SK-N-SH (cell line): ENCODE measurements around the gene TIAM2. TPM values are rescaled to one million over a fixed set of nuclear protein-coding genes. Genes with fewer than 3 reads are reported as not detected.

Experiments
- CTCF ChIA-PET: fragments of 300-600, 350-600 bp; formaldehyde crosslinking; extraction: SDS; loops from one replicate; lab custom pipeline; 2021; lab: Yijun Ruan, JAX
- POLR2A ChIA-PET: fragments of 350-600 bp; sonication (Branson Sonifier 250); formaldehyde crosslinking; extraction: SDS; loops from one replicate; lab custom pipeline; 2020; ENCODE audit warnings: antibody characterized with exemption, inconsistent platforms; lab: Yijun Ruan, JAX
- DNase-seq: peaks from one replicate; pipeline ENCODE4 v3.0.0; 2012
- H2AFZ ChIP-seq: fragments of 200-600 bp; sonication (generic); 2 replicates; pipeline ENCODE4 v1.8.1; 2016; ENCODE audit warnings: antibody characterized with exemption, mild to moderate bottlenecking, low read depth
- H3F3A ChIP-seq: fragments of 200-600 bp; sonication (generic); replicated peaks from 2 replicates; pipeline ENCODE3; 2016; ENCODE audit warnings: antibody characterized with exemption, mild to moderate bottlenecking; ENCODE audit not compliant: insufficient read depth
- H3K27ac ChIP-seq, 2 experiments: fragments of 200-500 bp in 1 of 2; fragments of 200-600 bp in 1 of 2; sonication (Bioruptor generic) in 1 of 2; sonication (generic), shearing (Covaris generic) in 1 of 2; 2 replicates each; pipeline versions ENCODE4 v1.5.1 to v1.6.1; 2014 to 2016; ENCODE audit warnings: low read depth in 2 of 2, inconsistent platforms in 1 of 2, low read length in 1 of 2, mild to moderate bottlenecking in 1 of 2, mixed read lengths in 1 of 2
- H3K27me3 ChIP-seq: fragments of 200-600 bp; sonication (generic), shearing (Covaris generic); 2 replicates; pipeline ENCODE4 v1.6.1; 2016; ENCODE audit warnings: mixed run types; ENCODE audit not compliant: insufficient read depth
- H3K36me3 ChIP-seq, 2 experiments: fragments of 200-500 bp in 1 of 2; fragments of 200-600 bp in 1 of 2; sonication (Bioruptor generic) in 1 of 2; sonication (generic) in 1 of 2; replicated peaks in 1 of 2; 2 replicates each; pipeline versions ENCODE3 to v1.5.1; 2014 to 2016; ENCODE audit warnings: low read length in 1 of 2, mild to moderate bottlenecking in 1 of 2; ENCODE audit not compliant: insufficient read depth in 2 of 2, control insufficient read depth in 1 of 2
- H3K4me1 ChIP-seq, 2 experiments: fragments of 200-500 bp in 1 of 2; fragments of 200-600 bp in 1 of 2; sonication (Bioruptor generic) in 1 of 2; sonication (generic), shearing (Covaris generic) in 1 of 2; 2 replicates each; pipeline versions ENCODE4 v1.5.1 to v1.6.1; 2014 to 2016; ENCODE audit warnings: low read depth in 1 of 2, low read length in 1 of 2, mixed run types in 1 of 2; ENCODE audit not compliant: insufficient read depth in 2 of 2, control insufficient read depth in 1 of 2
- H3K4me2 ChIP-seq: fragments of 200-600 bp; sonication (generic), shearing (Covaris generic); 2 replicates; pipeline ENCODE4 v1.6.1; 2017; ENCODE audit warnings: mixed run types
- H3K4me3 ChIP-seq, 2 experiments: fragments of 200-500 bp in 1 of 2; fragments of 200-600 bp in 1 of 2; sonication (Bioruptor generic) in 1 of 2; sonication (generic), shearing (Covaris generic) in 1 of 2; 2 replicates each; pipeline versions ENCODE4 v1.5.1 to v1.8.1; 2014 to 2016; ENCODE audit warnings: low read depth in 2 of 2, inconsistent platforms in 1 of 2, low read length in 1 of 2, mild to moderate bottlenecking in 1 of 2, mixed read lengths in 1 of 2, moderate library complexity in 1 of 2
- H3K79me2 ChIP-seq: fragments of 200-600 bp; sonication (generic); 2 replicates; pipeline ENCODE4 v1.8.1; 2017; ENCODE audit warnings: mild to moderate bottlenecking; ENCODE audit not compliant: insufficient read depth
- H3K9ac ChIP-seq: fragments of 200-600 bp; sonication (generic); 2 replicates; pipeline ENCODE4 v1.6.1; 2017; ENCODE audit warnings: mixed run types
- H3K9me2 ChIP-seq: fragments of 200-600 bp; sonication (generic); 2 replicates; pipeline ENCODE4 v1.6.1; 2017; ENCODE audit warnings: mixed run types
- H3K9me3 ChIP-seq: fragments of 200-600 bp; sonication (generic); 2 replicates; pipeline ENCODE4 v1.6.1; 2017; ENCODE audit warnings: mixed run types, mild to moderate bottlenecking, moderate library complexity
- H4K20me1 ChIP-seq: fragments of 200-600 bp; sonication (generic); 2 replicates; pipeline ENCODE4 v1.6.1; 2017; ENCODE audit warnings: mild to moderate bottlenecking, mixed run types; ENCODE audit not compliant: insufficient read depth
- CHD2 ChIP-seq: fragments of 150-350 bp; IDR thresholded peaks from 2 replicates; pipeline ENCODE4 v1.6.1; 2018; ENCODE audit warnings: low read length; ENCODE audit not compliant: partially characterized antibody
- CTCF ChIP-seq: fragments of 200-600 bp; sonication (generic); IDR thresholded peaks from 2 replicates; pipeline ENCODE4 v1.6.1; 2017; ENCODE audit warnings: antibody characterized with exemption, mild to moderate bottlenecking, moderate library complexity
- ELF1 ChIP-seq: IDR thresholded peaks from 2 replicates; pipeline ENCODE4 v1.4.0; 2012
- EZH2phosphoT487 ChIP-seq: fragments of 200-600 bp; sonication (generic); IDR thresholded peaks from 2 replicates; pipeline ENCODE4 v1.6.1; 2017; ENCODE audit warnings: low read depth, mixed run types, mild to moderate bottlenecking, antibody characterized with exemption, moderate library complexity, borderline replicate concordance
- FOXJ3 ChIP-seq: sonication (generic); formaldehyde crosslinking; IDR thresholded peaks from 2 replicates; pipeline ENCODE4 v1.5.1; 2020; ENCODE audit warnings: mild to moderate bottlenecking, missing genetic modification reagents
- GABPA ChIP-seq: IDR thresholded peaks from 2 replicates; pipeline ENCODE4 v1.4.0; 2012; ENCODE audit warnings: low read depth, mild to moderate bottlenecking
- JUND ChIP-seq: IDR thresholded peaks from 2 replicates; pipeline ENCODE4 v1.4.0; 2012
- MAX ChIP-seq: IDR thresholded peaks from 2 replicates; pipeline ENCODE4 v1.4.0; 2012; ENCODE audit warnings: low read depth
- NFIC ChIP-seq: IDR thresholded peaks from 2 replicates; pipeline ENCODE4 v1.4.0; 2012; ENCODE audit warnings: borderline replicate concordance
- POLR2AphosphoS5 ChIP-seq: IDR thresholded peaks from 2 replicates; pipeline ENCODE4 v1.6.1; 2012; ENCODE audit warnings: low read depth, low read length
- RCOR1 ChIP-seq: fragments of 150-350 bp; IDR thresholded peaks from 2 replicates; pipeline ENCODE4 v1.6.1; 2017; ENCODE audit warnings: antibody characterized with exemption, low read length
- SIN3A ChIP-seq: IDR thresholded peaks from 2 replicates; pipeline ENCODE4 v1.6.1; 2012; ENCODE audit warnings: low read depth, mild to moderate bottlenecking, low read length, moderate library complexity, borderline replicate concordance
- SMC3 ChIP-seq: IDR thresholded peaks from 2 replicates; pipeline ENCODE4 v1.6.1; 2012; ENCODE audit warnings: low read depth, low read length, improper control_type of control experiment
- TAF1 ChIP-seq: IDR thresholded peaks from 2 replicates; pipeline ENCODE4 v1.6.1; 2012; ENCODE audit warnings: low read depth, mild to moderate bottlenecking, low read length, moderate library complexity, borderline replicate concordance
- TEAD4 ChIP-seq: IDR thresholded peaks from 2 replicates; pipeline ENCODE4 v1.4.0; 2012; ENCODE audit warnings: mild to moderate bottlenecking, borderline replicate concordance; ENCODE audit not compliant: insufficient read depth
- USF1 ChIP-seq: IDR thresholded peaks from 2 replicates; pipeline ENCODE4 v1.4.0; 2012; ENCODE audit warnings: low read depth, borderline replicate concordance
- USF2 ChIP-seq: fragments of 150-350 bp; IDR thresholded peaks from 2 replicates; pipeline ENCODE4 v1.6.1; 2017; ENCODE audit warnings: antibody characterized with exemption, low read length, low read depth, borderline replicate concordance
- YY1 ChIP-seq: IDR thresholded peaks from 2 replicates; pipeline ENCODE4 v1.4.0; 2012; ENCODE audit warnings: low read depth, mild to moderate bottlenecking
- WGBS: methylation state at CpG from one replicate; pipeline ENCODE4 v1.1.6; 2017; ENCODE audit warnings: low lambda C conversion rate; 5-methylcytosine and 5-hydroxymethylcytosine counted together
- polyA plus RNA-seq, 3 experiments: library from polyadenylated mRNA; depleted of rRNA; stranded (reverse); fragments of >200 nt; gene quantifications; 2 replicates each; pipeline ENCODE4 v1.2.3, GENCODE V29; 2012

The TIAM2 gene
- polyA plus RNA-seq, 1 of the 3 experiments (the other 2 are of a cell fraction) = 13.6 TPM

GRCh38 chr6:155278319-155279049, 283.4 kb downstream of the TIAM2 start:
- Histone ChIP-seq H3K27ac (peak overlapping the region; percentile 93 to 99; a peak in 3 of 4 replicates), H3K79me2 (peaks cover 12% of the 10 kb centered on the region; the same call in 1 of the 2 replicates), H2AFZ (no peak overlapping the region), H3F3A (peaks cover 37% of the 10 kb centered on the region), H3K9me2 (no peaks in the 10 kb centered on the region), H3K9me3 (no peaks in the 10 kb centered on the region), H3K4me1 (peaks cover 26 to 50% of the 10 kb centered on the region in 2 experiments), H3K36me3 (peaks cover 32 to 34% of the 10 kb centered on the region in 2 experiments), H3K4me3 (no peak overlapping the region), H3K9ac (no peak overlapping the region), H3K4me2 (no peak overlapping the region), H3K27me3 (no peaks in the 10 kb centered on the region), H4K20me1 (no peaks in the 10 kb centered on the region)
- POLR2A ChIA-PET = no interaction called here
- TF ChIP-seq TEAD4 (no peak), ELF1 (no peak), TAF1 (no peak), GABPA (no peak), CTCF (no peak), EZH2phosphoT487 (no peak), USF1 (no peak), USF2 (no peak), SIN3A (no peak), CHD2 (no peak), RCOR1 (no peak), JUND (no peak), MAX (no peak), FOXJ3 (CRISPR knock-in tag) (no peak), NFIC (no peak), POLR2AphosphoS5 (no peak), YY1 (no peak), SMC3 (no peak)
- WGBS = 97% methylated on average over 4 of the region's 5 CpGs
- DNase-seq = no peak
- CTCF ChIA-PET = interaction anchor here (1.5 to 4.2 kb wide), 3 partner anchors 9 to 36 kb away, joined by 3 to 26 read pairs (median 7); partner anchors contain the start of gene TFB1M
